ENCODE measurements around the gene SLC12A8. TPM values are rescaled to one million over a fixed set of nuclear protein-coding genes. Genes with fewer than 3 reads are reported as not detected.

Gene SLC12A8, protein sequence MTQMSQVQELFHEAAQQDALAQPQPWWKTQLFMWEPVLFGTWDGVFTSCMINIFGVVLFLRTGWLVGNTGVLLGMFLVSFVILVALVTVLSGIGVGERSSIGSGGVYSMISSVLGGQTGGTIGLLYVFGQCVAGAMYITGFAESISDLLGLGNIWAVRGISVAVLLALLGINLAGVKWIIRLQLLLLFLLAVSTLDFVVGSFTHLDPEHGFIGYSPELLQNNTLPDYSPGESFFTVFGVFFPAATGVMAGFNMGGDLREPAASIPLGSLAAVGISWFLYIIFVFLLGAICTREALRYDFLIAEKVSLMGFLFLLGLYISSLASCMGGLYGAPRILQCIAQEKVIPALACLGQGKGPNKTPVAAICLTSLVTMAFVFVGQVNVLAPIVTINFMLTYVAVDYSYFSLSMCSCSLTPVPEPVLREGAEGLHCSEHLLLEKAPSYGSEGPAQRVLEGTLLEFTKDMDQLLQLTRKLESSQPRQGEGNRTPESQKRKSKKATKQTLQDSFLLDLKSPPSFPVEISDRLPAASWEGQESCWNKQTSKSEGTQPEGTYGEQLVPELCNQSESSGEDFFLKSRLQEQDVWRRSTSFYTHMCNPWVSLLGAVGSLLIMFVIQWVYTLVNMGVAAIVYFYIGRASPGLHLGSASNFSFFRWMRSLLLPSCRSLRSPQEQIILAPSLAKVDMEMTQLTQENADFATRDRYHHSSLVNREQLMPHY
- total RNA-seq (2022) (8.5 and 13.0 TPM in 2 replicates), Bru-seq, nascent RNA (percentile 52 among the genes with signal in this experiment), BruChase-seq, experiment 1, labeled RNA remaining after a 6-hour chase (percentile 47 among the genes with signal in this experiment), BruChase-seq, experiment 2, labeled RNA remaining after a 2-hour chase (percentile 51 among the genes with signal in this experiment)
- long read RNA-seq, transcript SLC12A8-207 (14 exons, 2,989 nt) = major isoform, 14 of 37 reads
- long read RNA-seq, partial matches to known transcripts = 4 of 37 reads
- long read RNA-seq, other reads (novel, unspliced or antisense) = 16 of 37 reads

DNA sequence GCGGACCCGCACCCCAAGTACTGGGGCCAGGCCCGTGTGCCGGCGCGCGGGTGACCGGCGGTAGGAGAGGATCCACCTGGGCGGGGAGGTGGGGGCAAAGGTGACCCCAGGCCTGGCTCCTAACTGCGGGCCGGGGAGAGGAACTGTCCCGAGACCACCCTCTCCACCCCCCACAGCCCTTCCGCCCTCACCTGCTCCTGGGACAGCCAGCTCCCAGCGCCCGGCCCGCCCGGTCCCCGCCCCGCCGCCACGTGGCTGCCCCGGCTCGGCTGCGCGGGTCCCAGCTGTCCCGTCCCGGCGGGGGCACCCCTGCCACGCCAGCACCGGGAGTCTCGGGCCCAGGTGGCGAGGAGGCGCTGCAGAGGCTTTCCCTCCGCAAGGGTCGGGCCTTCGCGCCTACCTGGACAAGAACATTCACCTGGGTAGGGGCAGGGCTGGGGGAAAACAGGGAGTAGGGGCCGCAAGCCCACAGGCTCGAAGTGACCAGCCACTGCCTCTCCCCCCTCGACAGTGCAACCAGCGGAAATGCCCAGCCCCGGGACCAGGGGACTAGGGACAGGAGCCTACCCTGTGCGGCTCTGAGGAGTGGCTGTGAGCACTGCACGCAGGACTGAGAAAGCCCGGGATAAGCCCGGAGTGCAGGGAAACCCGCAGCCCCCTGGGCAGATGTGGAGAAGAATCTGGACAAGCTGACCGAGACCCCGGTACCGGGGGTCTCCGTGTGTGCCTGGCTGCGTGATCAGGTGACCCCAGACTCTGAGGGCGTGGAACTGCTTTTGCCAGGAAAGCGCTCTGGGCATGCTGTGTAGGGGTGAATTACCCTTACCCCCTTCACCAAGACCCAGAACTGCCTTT is at the start of gene SLC12A8:
TSS of gene SLC12A8 (minus strand) at position 240 of the 855 bp plus-strand sequence. CDS start 1,399 bp downstream, outside the sequence.
- CTCF ChIA-PET = interaction anchor here (0.6 kb wide), 1 partner anchor 218 kb away, joined by 3 read pairs; no protein-coding TSS in a partner anchor

DNA sequence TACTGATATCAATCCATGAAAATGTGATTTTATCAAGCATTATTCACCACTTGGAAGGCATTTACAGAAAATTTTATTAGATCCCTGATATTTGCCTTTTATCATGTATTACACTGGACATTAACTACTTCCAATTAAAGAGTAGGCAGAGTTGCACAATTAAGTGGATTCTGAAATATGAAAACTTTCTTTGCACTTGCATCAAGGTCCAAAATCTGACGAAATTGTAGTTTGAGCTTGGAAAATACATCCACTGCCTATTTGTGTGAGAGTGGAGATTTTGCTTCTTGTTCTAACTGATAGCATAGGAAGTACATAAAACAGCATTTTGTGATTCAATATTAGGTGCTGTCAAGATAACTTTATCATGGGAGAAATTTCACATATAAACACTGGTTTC is 49.6 kb upstream of the SLC12A8 start:
- H3K9me3 Mint-ChIP-seq (ENCODE audit: unreplicated experiment) = peaks cover 1% of the 10 kb centered on the region
- no peak overlapping the region for H3K27ac Mint-ChIP-seq (ENCODE audit: low read depth, unreplicated experiment)
- DNase-seq (ENCODE audit: unreplicated experiment) = no peak
- no peak overlapping the region for H3K4me3 Mint-ChIP-seq (ENCODE audit: unreplicated experiment)
- ChIA-PET POLR2A (no interaction called here), CTCF (interaction anchor here (0.8 kb wide), 1 partner anchor 139 kb away, joined by 3 read pairs; no protein-coding TSS in a partner anchor)
- intact Hi-C loops (cut with micrococcal nuclease) = loop anchor here (10.0 kb wide), 1 partner anchor 113 kb away; the partner anchor contains the start of gene ZNF148
- H3K36me3 Mint-ChIP-seq (ENCODE audit: insufficient read depth, unreplicated experiment) = peaks cover 17% of the 10 kb centered on the region
- no peaks in the 10 kb centered on the region for H3K27me3 Mint-ChIP-seq (ENCODE audit: insufficient read depth, unreplicated experiment)
- H3K4me1 Mint-ChIP-seq (ENCODE audit: insufficient read depth, unreplicated experiment) = no peaks in the 10 kb centered on the region
- BruUV-seq (replicated peaks) = no TSS peak
- TF ChIP-seq, protein P1, sequence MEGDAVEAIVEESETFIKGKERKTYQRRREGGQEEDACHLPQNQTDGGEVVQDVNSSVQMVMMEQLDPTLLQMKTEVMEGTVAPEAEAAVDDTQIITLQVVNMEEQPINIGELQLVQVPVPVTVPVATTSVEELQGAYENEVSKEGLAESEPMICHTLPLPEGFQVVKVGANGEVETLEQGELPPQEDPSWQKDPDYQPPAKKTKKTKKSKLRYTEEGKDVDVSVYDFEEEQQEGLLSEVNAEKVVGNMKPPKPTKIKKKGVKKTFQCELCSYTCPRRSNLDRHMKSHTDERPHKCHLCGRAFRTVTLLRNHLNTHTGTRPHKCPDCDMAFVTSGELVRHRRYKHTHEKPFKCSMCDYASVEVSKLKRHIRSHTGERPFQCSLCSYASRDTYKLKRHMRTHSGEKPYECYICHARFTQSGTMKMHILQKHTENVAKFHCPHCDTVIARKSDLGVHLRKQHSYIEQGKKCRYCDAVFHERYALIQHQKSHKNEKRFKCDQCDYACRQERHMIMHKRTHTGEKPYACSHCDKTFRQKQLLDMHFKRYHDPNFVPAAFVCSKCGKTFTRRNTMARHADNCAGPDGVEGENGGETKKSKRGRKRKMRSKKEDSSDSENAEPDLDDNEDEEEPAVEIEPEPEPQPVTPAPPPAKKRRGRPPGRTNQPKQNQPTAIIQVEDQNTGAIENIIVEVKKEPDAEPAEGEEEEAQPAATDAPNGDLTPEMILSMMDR (IDR thresholded peaks at IDR 0.05; ENCODE audit: unreplicated experiment) = no peak

More for the DNA sequence above, at the start of gene SLC12A8:
- H3K4me3 Mint-ChIP-seq (ENCODE audit: unreplicated experiment) = peak within 1 kb of the TSS; percentile 76
- H3K27ac Mint-ChIP-seq (ENCODE audit: low read depth, unreplicated experiment) = peak within 1 kb of the TSS; percentile 73
- H3K27me3 Mint-ChIP-seq (ENCODE audit: insufficient read depth, unreplicated experiment) = no peaks in the 10 kb centered on the region
- no peaks in the 10 kb centered on the region for H3K36me3 Mint-ChIP-seq (ENCODE audit: insufficient read depth, unreplicated experiment)
- intact Hi-C loops (cut with micrococcal nuclease) = no loop called here
- peak; percentile 27 for DNase-seq (ENCODE audit: unreplicated experiment)
- POLR2A ChIA-PET = interaction anchor here (1.0 kb wide), 1 partner anchor 162 kb away, joined by 3 read pairs; the partner anchor contains the start of gene ZNF148
- peaks cover 18% of the 10 kb centered on the region for H3K4me1 Mint-ChIP-seq (ENCODE audit: insufficient read depth, unreplicated experiment)
- TF ChIP-seq, protein P1 (IDR thresholded peaks at IDR 0.05; ENCODE audit: unreplicated experiment) = no peak
- BruUV-seq (replicated peaks) = no TSS peak
- H3K9me3 Mint-ChIP-seq (ENCODE audit: unreplicated experiment) = no peaks in the 10 kb centered on the region

DNA sequence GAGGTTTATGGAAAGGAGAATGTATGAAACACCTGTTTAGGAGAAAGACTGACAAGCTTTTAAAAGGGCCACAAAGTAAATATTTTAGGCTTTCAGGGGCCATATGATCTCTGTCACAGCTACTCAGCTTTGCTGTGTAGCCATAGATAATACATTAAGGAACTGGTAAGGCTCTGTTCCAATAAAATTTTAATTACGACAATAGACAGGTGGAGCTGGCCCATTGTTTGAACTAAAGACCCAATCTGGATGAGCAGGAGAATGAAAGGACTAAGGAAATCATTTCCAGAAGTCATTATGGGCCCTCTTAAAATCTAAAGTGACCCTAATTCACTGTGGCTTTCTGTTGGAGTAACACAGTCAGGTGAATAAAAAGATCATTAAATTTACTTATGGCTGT is 48.5 kb upstream of the SLC12A8 start:
- peaks cover 29% of the 10 kb centered on the region for H3K36me3 Mint-ChIP-seq (ENCODE audit: insufficient read depth, unreplicated experiment)
- CTCF ChIA-PET = interaction anchor here (0.6 to 1.2 kb wide), 2 partner anchors 11 to 180 kb away, joined by 3 to 4 read pairs; no protein-coding TSS in a partner anchor
- no peak for DNase-seq (ENCODE audit: unreplicated experiment)
- no peaks in the 10 kb centered on the region for H3K4me1 Mint-ChIP-seq (ENCODE audit: insufficient read depth, unreplicated experiment)
- POLR2A ChIA-PET = interaction anchor here (0.6 to 1.1 kb wide), 2 partner anchors 9 to 46 kb away, joined by 3 to 4 read pairs; no protein-coding TSS in a partner anchor
- no peaks in the 10 kb centered on the region for H3K27me3 Mint-ChIP-seq (ENCODE audit: insufficient read depth, unreplicated experiment)
- intact Hi-C loops (cut with micrococcal nuclease) = loop anchor here (10.0 kb wide), 1 partner anchor 114 kb away; the partner anchor contains the start of gene ZNF148
- H3K27ac Mint-ChIP-seq (ENCODE audit: low read depth, unreplicated experiment) = no peak overlapping the region
- BruUV-seq (replicated peaks) = no TSS peak
- TF ChIP-seq, protein P1 (IDR thresholded peaks at IDR 0.05; ENCODE audit: unreplicated experiment) = no peak
- H3K4me3 Mint-ChIP-seq (ENCODE audit: unreplicated experiment) = no peak overlapping the region
- peaks cover 7% of the 10 kb centered on the region for H3K9me3 Mint-ChIP-seq (ENCODE audit: unreplicated experiment)
